NCI-H748 treated with DMSO at 0.1 percent for 48 hours (cell line): ENCODE results near the gene KRTCAP3.
"Not testable (repeated sequence)": the region's sequence is repeated elsewhere in the genome, so short reads cannot be mapped to it uniquely, and the experiment has no call there.

ENCODE experiments used
- DNase-seq: peaks from one replicate; lab custom pipeline; 2025; lab: John Stamatoyannopoulos, UW

Gene KRTCAP3

GRCh38 chr2:27441958-27442919 lies at the start of gene KRTCAP3:
TSS of gene KRTCAP3 (plus strand) at chr2:27442381. CDS start at chr2:27442413, 32 bp downstream.
- peak; percentile 62 for DNase-seq

GRCh38 chr2:27393225-27393624 lies 49.0 kb upstream of the KRTCAP3 start:
- no peak for DNase-seq

GRCh38 chr2:27398962-27399361 lies 43.2 kb upstream of the KRTCAP3 start:
- DNase-seq: no peak

- no peak for DNase-seq
These were observed 41.6 kb upstream of the KRTCAP3 start for GRCh38 chr2:27400348-27401135.

GRCh38 chr2:27407798-27408491 lies 34.2 kb upstream of the KRTCAP3 start:
- DNase-seq: peak; percentile 48

GRCh38 chr2:27408601-27409320 lies 33.4 kb upstream of the KRTCAP3 start:
- DNase-seq: no peak

GRCh38 chr2:27409321-27410073 lies 32.7 kb upstream of the KRTCAP3 start, which contains the start of gene PPM1G:
TSS of gene PPM1G (minus strand) at chr2:27409591. CDS start at chr2:27409422, 169 bp downstream.
- peak; percentile 88 for DNase-seq

- no peak for DNase-seq
These were observed 29.6 kb upstream of the KRTCAP3 start for GRCh38 chr2:27412419-27413152.

- DNase-seq: no peak
These were observed 26.0 kb upstream of the KRTCAP3 start for GRCh38 chr2:27416151-27416550.

- no peak for DNase-seq
These were observed 21.2 kb upstream of the KRTCAP3 start for GRCh38 chr2:27420996-27421395.

GRCh38 chr2:27421660-27422250 lies 20.4 kb upstream of the KRTCAP3 start:
- DNase-seq: no peak

GRCh38 chr2:27422958-27423357 lies 19.2 kb upstream of the KRTCAP3 start:
- no peak for DNase-seq

GRCh38 chr2:27425039-27425438 lies 17.1 kb upstream of the KRTCAP3 start:
- not testable (repeated sequence) for DNase-seq

- DNase-seq: no peak
These were observed 14.3 kb upstream of the KRTCAP3 start for GRCh38 chr2:27427863-27428212.

GRCh38 chr2:27428213-27428977 lies 13.8 kb upstream of the KRTCAP3 start, which contains the start of gene NRBP1:
TSS of gene NRBP1 (plus strand) at chr2:27428631. CDS start at chr2:27433274, 4,643 bp downstream.
- DNase-seq: peak; percentile 80

GRCh38 chr2:27428978-27429541 lies 13.1 kb upstream of the KRTCAP3 start:
- peak; percentile 48 for DNase-seq

- no peak for DNase-seq
These were observed 10.8 kb upstream of the KRTCAP3 start for GRCh38 chr2:27431395-27431794.

GRCh38 chr2:27435628-27436027 lies 6.6 kb upstream of the KRTCAP3 start:
- no peak for DNase-seq
